HepG2 (cell line): ENCODE results near the gene HIPK2. TPM values are rescaled to one million over a fixed set of nuclear protein-coding genes. Genes with fewer than 3 reads are reported as not detected.

Source experiments
- ARID5B ChIP-seq: IDR thresholded peaks from 2 replicates; pipeline ENCODE4 v1.4.0; 2020; ENCODE audit warnings: mild to moderate bottlenecking, missing genetic modification reagents
- ATAD3A ChIP-seq: sonication (generic); formaldehyde crosslinking; IDR thresholded peaks from 2 replicates; pipeline ENCODE4 v1.4.0; 2020; ENCODE audit warnings: missing genetic modification reagents
- ATF3 ChIP-seq: sonication (generic); formaldehyde crosslinking; IDR thresholded peaks from 2 replicates; pipeline ENCODE4 v1.4.0; 2020; ENCODE audit warnings: missing genetic modification reagents
- CTCF ChIP-seq: sonication (generic); formaldehyde crosslinking; IDR thresholded peaks from 2 replicates; pipeline ENCODE4 v1.5.0; 2020; ENCODE audit warnings: mild to moderate bottlenecking, missing genetic modification reagents, moderate library complexity
- E2F2 ChIP-seq: sonication (generic); formaldehyde crosslinking; IDR thresholded peaks from 2 replicates; pipeline ENCODE4 v1.4.0; 2020; ENCODE audit warnings: missing genetic modification reagents, borderline replicate concordance
- GATAD1 ChIP-seq: IDR thresholded peaks from 2 replicates; pipeline ENCODE4 v1.6.1; 2016; ENCODE audit warnings: missing genetic modification reagents, missing compliant biosample characterization
- HCFC1 ChIP-seq: fragments of 150-350 bp; IDR thresholded peaks from 2 replicates; pipeline ENCODE4 v1.6.1; 2014; ENCODE audit warnings: low read depth, low read length
- KDM5B ChIP-seq: sonication (generic); formaldehyde crosslinking; IDR thresholded peaks from 2 replicates; pipeline ENCODE4 v1.4.0; 2020; ENCODE audit warnings: missing genetic modification reagents, mild to moderate bottlenecking, borderline replicate concordance
- NCOA1 ChIP-seq: sonication (generic); formaldehyde crosslinking; IDR thresholded peaks from 2 replicates; pipeline ENCODE4 v1.9.0; 2021; ENCODE audit warnings: missing genetic modification reagents
- NFRKB ChIP-seq: fragments of 450-650 bp; IDR thresholded peaks from 2 replicates; pipeline ENCODE4 v1.6.1; 2017
- SMAD1 ChIP-seq: sonication (generic); formaldehyde crosslinking; IDR thresholded peaks from 2 replicates; pipeline ENCODE4 v1.4.0; 2020; ENCODE audit warnings: missing genetic modification reagents, low read depth, mild to moderate bottlenecking, borderline replicate concordance
- ZBED4 ChIP-seq: sonication (generic); formaldehyde crosslinking; IDR thresholded peaks from 2 replicates; pipeline ENCODE4 v1.4.0; 2020; ENCODE audit warnings: missing genetic modification reagents, borderline replicate concordance
- ZFP82 ChIP-seq: sonication (generic); formaldehyde crosslinking; IDR thresholded peaks from 2 replicates; pipeline ENCODE4 v1.5.1; 2020; ENCODE audit warnings: mild to moderate bottlenecking, missing genetic modification reagents, borderline replicate concordance
- ZMYM4 ChIP-seq: sonication (generic); formaldehyde crosslinking; IDR thresholded peaks from 2 replicates; pipeline ENCODE4 v1.8.1; 2023; ENCODE audit warnings: mild to moderate bottlenecking, missing genetic modification reagents
- ZNF10 ChIP-seq: sonication (generic); formaldehyde crosslinking; IDR thresholded peaks from 2 replicates; pipeline ENCODE4 v1.4.0; 2020; ENCODE audit warnings: mild to moderate bottlenecking, low read depth, missing genetic modification reagents, borderline replicate concordance
- ZNF414 ChIP-seq: sonication (generic); formaldehyde crosslinking; IDR thresholded peaks from 2 replicates; pipeline ENCODE4 v1.5.0; 2020; ENCODE audit warnings: missing genetic modification reagents
- ZNF557 ChIP-seq: sonication (generic); formaldehyde crosslinking; IDR thresholded peaks from 2 replicates; pipeline ENCODE4 v1.4.0; 2020; ENCODE audit warnings: missing genetic modification reagents
- polyA plus RNA-seq, 8 experiments: library from polyadenylated mRNA; depleted of rRNA in 3 of 8; stranded (reverse) in 7 of 8; unstranded in 1 of 8; fragments of >200 nt; fragmentation: Illumina TruSeq in 4 of 8; extraction: Trizol in 4 of 8; gene quantifications; 2 replicates each; pipeline versions ENCODE4 v1.2.1 to v1.2.3, GENCODE V29; 2011 to 2016; ENCODE audit warnings: low read depth in 4 of 8, missing spikeins in 1 of 8, mixed read lengths in 1 of 8; ENCODE audit not compliant: insufficient read depth in 1 of 8
- total RNA-seq, 5 experiments: library from RNA; depleted of rRNA; stranded (reverse); fragments of >200 nt; fragmentation: Illumina TruSeq; extraction: Trizol; gene quantifications; 2 replicates each; pipeline ENCODE4 v1.2.3, GENCODE V29; 2016; ENCODE audit warnings: low read depth in 1 of 5

The HIPK2 gene
- total and polyA plus RNA-seq, 2 of the 13 experiments (the other 11 are each of a cell fraction or from before 2014, with no cell fraction given) = 14.4 to 20.2 TPM

- TF ChIP-seq ZMYM4 = no peak
- TF ChIP-seq KDM5B = no peak
- no peak for TF ChIP-seq NCOA1 (CRISPR knock-in tag)
- no peak for TF ChIP-seq ZNF557 (CRISPR knock-in tag)
- no peak for TF ChIP-seq GATAD1 (CRISPR knock-in tag)
- no peak for TF ChIP-seq ZFP82 (CRISPR knock-in tag)
- TF ChIP-seq ATAD3A (CRISPR knock-in tag) = no peak
- no peak for TF ChIP-seq ATF3 (CRISPR knock-in tag)
- TF ChIP-seq ZNF10 (CRISPR knock-in tag) = no peak
- TF ChIP-seq ARID5B (CRISPR knock-in tag) = peak; percentile 87
- no peak for TF ChIP-seq ZNF414 (CRISPR knock-in tag)
- TF ChIP-seq CTCF (CRISPR knock-in tag) = no peak
- no peak for TF ChIP-seq HCFC1
- TF ChIP-seq NFRKB = no peak
- TF ChIP-seq SMAD1 (CRISPR knock-in tag) = no peak
- TF ChIP-seq E2F2 (CRISPR knock-in tag) = no peak
- TF ChIP-seq ZBED4 = no peak
Observed at GRCh38 chr7:139679731-139680594, 97.8 kb downstream of the HIPK2 start (continued).
